ENCODE results near the gene OXCT1.
"Not testable (repeated sequence)": the region's sequence is repeated elsewhere in the genome, so short reads cannot be mapped to it uniquely, and the experiment has no call there.

The OXCT1 gene

GRCh38 chr5:41871852-41872251 lies 1.6 kb upstream of the OXCT1 start:
- no peak for DNase-seq

- no peak for DNase-seq
These were observed 413 bp upstream of the OXCT1 start for GRCh38 chr5:41870627-41871048.

GRCh38 chr5:41869151-41869723 lies 988 bp downstream of the OXCT1 start:
- DNase-seq = no peak

GRCh38 chr5:41863871-41864486 lies 6.2 kb downstream of the OXCT1 start:
- no peak for DNase-seq

GRCh38 chr5:41858890-41859289 lies 11.3 kb downstream of the OXCT1 start:
- no peak for DNase-seq

GRCh38 chr5:41857989-41858388 lies 12.2 kb downstream of the OXCT1 start:
- DNase-seq = no peak

GRCh38 chr5:41856644-41857491 lies 13.4 kb downstream of the OXCT1 start:
- peak; percentile 81 for DNase-seq

- DNase-seq = no peak
These were observed 17.9 kb downstream of the OXCT1 start for GRCh38 chr5:41852293-41852692.

- DNase-seq = no peak
These were observed 19.1 kb downstream of the OXCT1 start for GRCh38 chr5:41851116-41851515.

GRCh38 chr5:41848983-41849382 lies 21.2 kb downstream of the OXCT1 start:
- DNase-seq = no peak

GRCh38 chr5:41845751-41846150 lies 24.5 kb downstream of the OXCT1 start:
- DNase-seq = not testable (repeated sequence)

- no peak for DNase-seq
These were observed 25.7 kb downstream of the OXCT1 start for GRCh38 chr5:41844502-41844901.

- DNase-seq = peak; percentile 51
These were observed 26.5 kb downstream of the OXCT1 start for GRCh38 chr5:41843456-41844370.

- no peak for DNase-seq
These were observed 27.4 kb downstream of the OXCT1 start for GRCh38 chr5:41842777-41843176.

- DNase-seq = no peak
These were observed 28.9 kb downstream of the OXCT1 start for GRCh38 chr5:41841325-41841724.

- no peak for DNase-seq
These were observed 30.0 kb downstream of the OXCT1 start for GRCh38 chr5:41840251-41840650.

- no peak for DNase-seq
These were observed 32.4 kb downstream of the OXCT1 start for GRCh38 chr5:41837793-41838192.

- no peak for DNase-seq
These were observed 34.6 kb downstream of the OXCT1 start for GRCh38 chr5:41835645-41836044.

GRCh38 chr5:41834506-41834905 lies 35.7 kb downstream of the OXCT1 start:
- DNase-seq = no peak

GRCh38 chr5:41832430-41832829 lies 37.8 kb downstream of the OXCT1 start:
- no peak for DNase-seq

- DNase-seq = no peak
These were observed 39.1 kb downstream of the OXCT1 start for GRCh38 chr5:41831155-41831554.

GRCh38 chr5:41827792-41828191 lies 42.4 kb downstream of the OXCT1 start:
- no peak for DNase-seq

GRCh38 chr5:41822036-41822435 lies 48.2 kb downstream of the OXCT1 start:
- DNase-seq = no peak
